ENCODE results near the gene CDC27.

DNA sequence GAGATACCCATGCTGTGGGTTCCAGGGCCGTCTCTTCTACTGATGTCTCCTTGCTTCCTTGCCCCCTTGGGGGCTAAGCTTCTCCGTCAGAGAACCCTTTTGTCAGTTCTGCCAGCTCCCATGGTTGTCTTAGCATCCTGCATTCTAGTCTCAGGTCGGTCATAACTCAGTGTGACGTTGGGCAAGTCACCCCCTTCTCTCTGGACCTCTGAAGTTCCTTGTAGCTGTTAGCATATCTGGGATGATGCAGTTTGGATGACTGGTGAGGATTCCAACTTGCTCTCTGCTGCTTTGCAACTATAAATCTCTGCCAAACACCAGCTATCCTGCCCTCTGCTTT lies 11.2 kb upstream of the CDC27 start:
- TF ChIP-seq, protein P1, sequence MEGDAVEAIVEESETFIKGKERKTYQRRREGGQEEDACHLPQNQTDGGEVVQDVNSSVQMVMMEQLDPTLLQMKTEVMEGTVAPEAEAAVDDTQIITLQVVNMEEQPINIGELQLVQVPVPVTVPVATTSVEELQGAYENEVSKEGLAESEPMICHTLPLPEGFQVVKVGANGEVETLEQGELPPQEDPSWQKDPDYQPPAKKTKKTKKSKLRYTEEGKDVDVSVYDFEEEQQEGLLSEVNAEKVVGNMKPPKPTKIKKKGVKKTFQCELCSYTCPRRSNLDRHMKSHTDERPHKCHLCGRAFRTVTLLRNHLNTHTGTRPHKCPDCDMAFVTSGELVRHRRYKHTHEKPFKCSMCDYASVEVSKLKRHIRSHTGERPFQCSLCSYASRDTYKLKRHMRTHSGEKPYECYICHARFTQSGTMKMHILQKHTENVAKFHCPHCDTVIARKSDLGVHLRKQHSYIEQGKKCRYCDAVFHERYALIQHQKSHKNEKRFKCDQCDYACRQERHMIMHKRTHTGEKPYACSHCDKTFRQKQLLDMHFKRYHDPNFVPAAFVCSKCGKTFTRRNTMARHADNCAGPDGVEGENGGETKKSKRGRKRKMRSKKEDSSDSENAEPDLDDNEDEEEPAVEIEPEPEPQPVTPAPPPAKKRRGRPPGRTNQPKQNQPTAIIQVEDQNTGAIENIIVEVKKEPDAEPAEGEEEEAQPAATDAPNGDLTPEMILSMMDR (IDR thresholded peaks at IDR 0.05), result no peak
- TF ChIP-seq POLR2A (IDR thresholded peaks at IDR 0.05; ENCODE audit: low read depth) (no peak), POLR2AphosphoS5 (IDR thresholded peaks at IDR 0.05) (no peak)
